ENCODE data around the gene RSF1. TPM values are rescaled to one million over a fixed set of nuclear protein-coding genes. Genes with fewer than 3 reads are reported as not detected.

RSF1 gene
- total RNA-seq, 1 experiment from 2014 or later: 83.0 TPM

DNA sequence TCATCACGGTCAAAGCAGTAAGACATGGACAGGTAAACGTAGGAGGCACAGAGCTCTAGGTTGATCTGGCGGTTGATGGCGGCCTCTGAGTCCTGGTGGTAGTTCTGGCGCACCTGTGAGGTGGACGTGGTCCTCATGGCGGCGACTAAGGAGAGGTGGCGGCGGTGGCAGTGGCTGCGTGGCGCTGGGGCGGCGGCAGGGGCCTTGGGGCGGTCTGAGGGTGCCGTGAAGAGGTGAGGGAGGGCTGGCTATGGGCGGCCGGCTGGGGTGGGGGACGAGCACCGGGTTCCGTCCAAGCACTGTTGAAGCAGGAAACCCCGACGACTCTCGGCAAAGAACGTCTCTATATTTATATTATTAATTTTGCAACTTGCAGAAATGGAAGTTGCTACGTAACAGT is 85.6 kb downstream of the RSF1 start:
- H3K27me3 ChIP-seq (ENCODE audit: control insufficient read depth, insufficient read depth, low read length): no peaks in the 10 kb centered on the region
- H3K36me3 ChIP-seq (ENCODE audit: control insufficient read depth, insufficient read depth, low read length): peaks cover 9% of the 10 kb centered on the region
- peaks cover 4% of the 10 kb centered on the region; the same call in 1 of the 2 replicates for H3K9me3 ChIP-seq (ENCODE audit: control insufficient read depth, insufficient read depth, low read depth, low read length)
- no peak overlapping the region for H3K4me3 ChIP-seq (ENCODE audit: low read depth in 2 of 2, low read length in 2 of 2)
- in situ Hi-C loops (cut with HindIII; ENCODE audit: low pct_unique_long_range_greater_than_20kb, low sequenced_read_pairs) (no loop called here), intact Hi-C loops (cut with micrococcal nuclease; ENCODE audit: unreplicated experiment) (no loop called here)
- H3K4me1 ChIP-seq (ENCODE audit: control insufficient read depth, insufficient read depth, low read length): no peaks in the 10 kb centered on the region
- BruUV-seq (replicated peaks): no TSS peak
- no peak overlapping the region for H3K27ac ChIP-seq (ENCODE audit: low read length)
- DNase-seq (ENCODE audit: low read depth, low spot score) (no peak), ATAC-seq (no peak)
- TF ChIP-seq, protein P1, sequence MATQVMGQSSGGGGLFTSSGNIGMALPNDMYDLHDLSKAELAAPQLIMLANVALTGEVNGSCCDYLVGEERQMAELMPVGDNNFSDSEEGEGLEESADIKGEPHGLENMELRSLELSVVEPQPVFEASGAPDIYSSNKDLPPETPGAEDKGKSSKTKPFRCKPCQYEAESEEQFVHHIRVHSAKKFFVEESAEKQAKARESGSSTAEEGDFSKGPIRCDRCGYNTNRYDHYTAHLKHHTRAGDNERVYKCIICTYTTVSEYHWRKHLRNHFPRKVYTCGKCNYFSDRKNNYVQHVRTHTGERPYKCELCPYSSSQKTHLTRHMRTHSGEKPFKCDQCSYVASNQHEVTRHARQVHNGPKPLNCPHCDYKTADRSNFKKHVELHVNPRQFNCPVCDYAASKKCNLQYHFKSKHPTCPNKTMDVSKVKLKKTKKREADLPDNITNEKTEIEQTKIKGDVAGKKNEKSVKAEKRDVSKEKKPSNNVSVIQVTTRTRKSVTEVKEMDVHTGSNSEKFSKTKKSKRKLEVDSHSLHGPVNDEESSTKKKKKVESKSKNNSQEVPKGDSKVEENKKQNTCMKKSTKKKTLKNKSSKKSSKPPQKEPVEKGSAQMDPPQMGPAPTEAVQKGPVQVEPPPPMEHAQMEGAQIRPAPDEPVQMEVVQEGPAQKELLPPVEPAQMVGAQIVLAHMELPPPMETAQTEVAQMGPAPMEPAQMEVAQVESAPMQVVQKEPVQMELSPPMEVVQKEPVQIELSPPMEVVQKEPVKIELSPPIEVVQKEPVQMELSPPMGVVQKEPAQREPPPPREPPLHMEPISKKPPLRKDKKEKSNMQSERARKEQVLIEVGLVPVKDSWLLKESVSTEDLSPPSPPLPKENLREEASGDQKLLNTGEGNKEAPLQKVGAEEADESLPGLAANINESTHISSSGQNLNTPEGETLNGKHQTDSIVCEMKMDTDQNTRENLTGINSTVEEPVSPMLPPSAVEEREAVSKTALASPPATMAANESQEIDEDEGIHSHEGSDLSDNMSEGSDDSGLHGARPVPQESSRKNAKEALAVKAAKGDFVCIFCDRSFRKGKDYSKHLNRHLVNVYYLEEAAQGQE (IDR thresholded peaks at IDR 0.05; ENCODE audit: insufficient read depth in 1 of 2, low read depth in 2 of 2, low read length in 1 of 2): no peak
- TF ChIP-seq POLR2AphosphoS5 (IDR thresholded peaks at IDR 0.05; ENCODE audit: low read depth, low read length): no peak
- no peak for TF ChIP-seq TCF7L2 (IDR thresholded peaks at IDR 0.05; ENCODE audit: low read depth, low read length)
- TF ChIP-seq, protein P2, sequence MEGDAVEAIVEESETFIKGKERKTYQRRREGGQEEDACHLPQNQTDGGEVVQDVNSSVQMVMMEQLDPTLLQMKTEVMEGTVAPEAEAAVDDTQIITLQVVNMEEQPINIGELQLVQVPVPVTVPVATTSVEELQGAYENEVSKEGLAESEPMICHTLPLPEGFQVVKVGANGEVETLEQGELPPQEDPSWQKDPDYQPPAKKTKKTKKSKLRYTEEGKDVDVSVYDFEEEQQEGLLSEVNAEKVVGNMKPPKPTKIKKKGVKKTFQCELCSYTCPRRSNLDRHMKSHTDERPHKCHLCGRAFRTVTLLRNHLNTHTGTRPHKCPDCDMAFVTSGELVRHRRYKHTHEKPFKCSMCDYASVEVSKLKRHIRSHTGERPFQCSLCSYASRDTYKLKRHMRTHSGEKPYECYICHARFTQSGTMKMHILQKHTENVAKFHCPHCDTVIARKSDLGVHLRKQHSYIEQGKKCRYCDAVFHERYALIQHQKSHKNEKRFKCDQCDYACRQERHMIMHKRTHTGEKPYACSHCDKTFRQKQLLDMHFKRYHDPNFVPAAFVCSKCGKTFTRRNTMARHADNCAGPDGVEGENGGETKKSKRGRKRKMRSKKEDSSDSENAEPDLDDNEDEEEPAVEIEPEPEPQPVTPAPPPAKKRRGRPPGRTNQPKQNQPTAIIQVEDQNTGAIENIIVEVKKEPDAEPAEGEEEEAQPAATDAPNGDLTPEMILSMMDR (IDR thresholded peaks at IDR 0.05): no peak
- no peak for TF ChIP-seq SIN3A (IDR thresholded peaks at IDR 0.05; ENCODE audit: borderline replicate concordance, insufficient read depth, low read depth, low read length)
- ChIA-PET POLR2A (no interaction called here), CTCF (no interaction called here)

- H3K4me3 ChIP-seq (ENCODE audit: low read depth in 2 of 2, low read length in 2 of 2): no peak overlapping the region
- no TSS peak for BruUV-seq (replicated peaks)
- H3K27ac ChIP-seq (ENCODE audit: low read length): no peak overlapping the region
- DNase-seq (ENCODE audit: low read depth, low spot score) (no peak), ATAC-seq (no peak)
- intact Hi-C loops (cut with micrococcal nuclease; ENCODE audit: unreplicated experiment) (no loop called here), in situ Hi-C loops (cut with HindIII; ENCODE audit: low pct_unique_long_range_greater_than_20kb, low sequenced_read_pairs) (no loop called here)
- peaks cover 4% of the 10 kb centered on the region; the same call in 1 of the 2 replicates for H3K9me3 ChIP-seq (ENCODE audit: control insufficient read depth, insufficient read depth, low read depth, low read length)
- ChIA-PET CTCF (no interaction called here), POLR2A (interaction anchor here (0.5 kb wide), 1 partner anchor 21 kb away, joined by 5 read pairs; no protein-coding TSS in a partner anchor)
- no peaks in the 10 kb centered on the region for H3K4me1 ChIP-seq (ENCODE audit: control insufficient read depth, insufficient read depth, low read length)
- TF ChIP-seq, protein P1 (IDR thresholded peaks at IDR 0.05; ENCODE audit: insufficient read depth in 1 of 2, low read depth in 2 of 2, low read length in 1 of 2): no peak
- TF ChIP-seq TCF7L2 (IDR thresholded peaks at IDR 0.05; ENCODE audit: low read depth, low read length) (no peak), POLR2AphosphoS5 (IDR thresholded peaks at IDR 0.05; ENCODE audit: low read depth, low read length) (no peak), SIN3A (IDR thresholded peaks at IDR 0.05; ENCODE audit: borderline replicate concordance, insufficient read depth, low read depth, low read length) (no peak)
- TF ChIP-seq, protein P2 (IDR thresholded peaks at IDR 0.05): no peak
- H3K36me3 ChIP-seq (ENCODE audit: control insufficient read depth, insufficient read depth, low read length): peaks cover 3% of the 10 kb centered on the region
- H3K27me3 ChIP-seq (ENCODE audit: control insufficient read depth, insufficient read depth, low read length): no peaks in the 10 kb centered on the region
These were observed 88.4 kb downstream of the RSF1 start for GRCh38 chr11:77732143-77732542.

All from Panc1 (cell line).